ENCODE measurements around the gene TNFRSF13B.
"Not testable (repeated sequence)": the region's sequence is repeated elsewhere in the genome, so short reads cannot be mapped to it uniquely, and the experiment has no call there.

Gene TNFRSF13B

DNA sequence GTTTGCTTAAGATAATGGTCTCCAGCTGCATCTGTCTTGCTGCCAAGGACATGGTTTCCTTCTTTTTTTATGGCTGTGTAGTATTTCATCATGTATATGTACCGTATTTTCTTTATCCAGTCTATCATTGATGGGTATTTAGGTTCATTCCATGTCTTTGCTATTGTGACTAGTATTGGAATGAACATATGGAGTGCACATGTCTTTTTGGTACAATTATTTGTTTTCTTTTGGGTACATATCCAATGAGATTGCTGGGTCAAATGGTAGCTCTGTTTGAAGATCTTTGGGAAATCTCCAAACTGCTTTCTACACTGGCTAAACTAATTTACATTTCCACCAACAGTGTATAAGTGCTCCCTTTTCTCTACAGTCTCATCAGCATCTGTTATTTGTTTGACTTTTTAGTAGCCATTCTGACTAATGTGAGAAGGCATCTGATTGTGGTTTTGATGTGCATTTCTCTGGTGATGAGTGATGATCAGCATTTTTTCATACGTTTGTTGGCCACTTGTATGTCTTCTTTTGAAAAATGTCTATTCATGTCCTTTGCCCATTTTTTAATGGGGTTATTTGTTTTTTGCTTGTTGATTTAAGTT is 66.2 kb downstream of the TNFRSF13B start:
- Histone ChIP-seq H3K9me2 (replicated peaks; ENCODE audit: insufficient read depth, low read length) (no peaks in the 10 kb centered on the region), H3K4me3 (ENCODE audit: insufficient read depth, low read length, poor library complexity, severe bottlenecking) (no peak overlapping the region), H3K27ac (ENCODE audit: low read depth, low read length) (no peak overlapping the region), H3F3A (ENCODE audit: insufficient read depth) (no peaks in the 10 kb centered on the region), H3K36me3 (ENCODE audit: low read length) (no peaks in the 10 kb centered on the region), H3K27me3 (ENCODE audit: low read length) (no peaks in the 10 kb centered on the region), H2AFZ (ENCODE audit: low read depth, low read length, severe bottlenecking) (no peak overlapping the region), H4K20me1 (ENCODE audit: low read depth, low read length) (no peaks in the 10 kb centered on the region), H3K9ac (ENCODE audit: low read length) (no peak overlapping the region), H3K79me2 (ENCODE audit: insufficient read depth, low read length) (no peaks in the 10 kb centered on the region), H3K4me2 (ENCODE audit: low read depth, low read length, poor library complexity, severe bottlenecking) (no peak overlapping the region), H3K9me3 (ENCODE audit: insufficient read depth, low read length) (no peaks in the 10 kb centered on the region)
- TF ChIP-seq CTCF (IDR thresholded peaks at IDR 0.05; ENCODE audit: insufficient read depth, low read length, poor library complexity, severe bottlenecking) (no peak), EZH2phosphoT487 (conservative IDR thresholded peaks at IDR 0.05; ENCODE audit: low read length) (no peak)

DNA sequence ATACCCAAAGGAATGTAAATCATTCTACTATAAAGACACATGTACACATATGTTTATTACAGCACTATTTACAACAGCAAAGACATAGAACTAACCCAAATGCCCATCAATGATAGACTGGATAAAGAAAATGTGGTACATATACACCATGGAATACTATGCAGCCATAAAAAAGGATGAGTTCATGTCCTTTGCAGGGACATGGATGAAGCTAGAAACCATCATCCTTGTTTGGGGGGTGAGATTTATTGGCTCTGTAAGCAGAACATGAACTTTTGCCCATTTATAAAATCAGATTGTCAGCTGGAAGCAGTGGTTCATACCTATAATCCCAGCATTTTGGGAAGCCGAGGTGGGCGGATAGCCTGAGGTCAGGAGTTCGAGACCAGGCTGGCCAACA is 68.8 kb downstream of the TNFRSF13B start:
- not testable (repeated sequence) for H3K79me2 ChIP-seq (ENCODE audit: insufficient read depth, low read length); H3K27me3 ChIP-seq (ENCODE audit: low read length); H3K4me2 ChIP-seq (ENCODE audit: low read depth, low read length, poor library complexity, severe bottlenecking); H3F3A ChIP-seq (ENCODE audit: insufficient read depth); H3K36me3 ChIP-seq (ENCODE audit: low read length); H3K9ac ChIP-seq (ENCODE audit: low read length); H4K20me1 ChIP-seq (ENCODE audit: low read depth, low read length); H2AFZ ChIP-seq (ENCODE audit: low read depth, low read length, severe bottlenecking); H3K9me2 ChIP-seq (replicated peaks; ENCODE audit: insufficient read depth, low read length); H3K4me3 ChIP-seq (ENCODE audit: insufficient read depth, low read length, poor library complexity, severe bottlenecking); H3K27ac ChIP-seq (ENCODE audit: low read depth, low read length); H3K9me3 ChIP-seq (ENCODE audit: insufficient read depth, low read length)

DNA sequence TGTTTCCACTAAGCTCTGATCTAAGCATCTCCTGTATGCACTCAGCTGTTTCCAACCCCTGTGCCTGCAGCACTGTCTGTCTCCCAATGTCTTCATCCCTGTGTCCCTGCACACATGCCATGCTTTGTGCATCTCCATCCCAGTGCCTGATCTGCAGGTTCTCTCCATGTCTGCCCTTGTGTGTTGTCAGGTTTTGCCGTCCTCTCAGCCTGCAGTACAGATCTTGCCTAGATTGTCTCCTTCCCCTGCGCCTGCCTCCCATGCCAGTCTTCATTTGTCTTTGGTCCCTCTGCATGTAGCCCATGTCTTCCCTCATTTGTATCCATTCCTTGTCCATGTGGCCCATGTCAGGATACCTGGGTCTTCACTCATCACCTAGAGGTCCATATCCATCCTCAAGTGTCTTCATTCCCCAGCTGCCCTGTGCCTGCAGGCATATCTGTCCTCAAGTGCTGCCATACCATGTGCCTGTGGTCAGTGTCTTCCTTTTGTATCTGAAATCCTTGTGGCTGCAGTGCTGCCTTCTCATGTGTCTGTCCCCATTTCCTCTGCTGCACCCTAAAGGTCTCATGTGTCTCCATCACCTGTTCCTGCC is 71.5 kb downstream of the TNFRSF13B start:
- Histone ChIP-seq H3F3A (ENCODE audit: insufficient read depth) (no peaks in the 10 kb centered on the region), H3K36me3 (ENCODE audit: low read length) (no peaks in the 10 kb centered on the region), H3K79me2 (ENCODE audit: insufficient read depth, low read length) (no peaks in the 10 kb centered on the region), H3K9ac (ENCODE audit: low read length) (no peak overlapping the region), H3K27me3 (ENCODE audit: low read length) (no peaks in the 10 kb centered on the region), H3K4me2 (ENCODE audit: low read depth, low read length, poor library complexity, severe bottlenecking) (no peak overlapping the region), H3K4me3 (ENCODE audit: insufficient read depth, low read length, poor library complexity, severe bottlenecking) (no peak overlapping the region), H2AFZ (ENCODE audit: low read depth, low read length, severe bottlenecking) (no peak overlapping the region), H3K9me3 (ENCODE audit: insufficient read depth, low read length) (no peaks in the 10 kb centered on the region), H3K27ac (ENCODE audit: low read depth, low read length) (no peak overlapping the region), H3K9me2 (replicated peaks; ENCODE audit: insufficient read depth, low read length) (no peaks in the 10 kb centered on the region), H4K20me1 (ENCODE audit: low read depth, low read length) (no peaks in the 10 kb centered on the region)
- TF ChIP-seq EZH2phosphoT487 (conservative IDR thresholded peaks at IDR 0.05; ENCODE audit: low read length), result no peak
- no peak for TF ChIP-seq CTCF (IDR thresholded peaks at IDR 0.05; ENCODE audit: insufficient read depth, low read length, poor library complexity, severe bottlenecking)

- H3F3A ChIP-seq (ENCODE audit: insufficient read depth); H4K20me1 ChIP-seq (ENCODE audit: low read depth, low read length); H3K9ac ChIP-seq (ENCODE audit: low read length); H2AFZ ChIP-seq (ENCODE audit: low read depth, low read length, severe bottlenecking); H3K9me2 ChIP-seq (replicated peaks; ENCODE audit: insufficient read depth, low read length); H3K27ac ChIP-seq (ENCODE audit: low read depth, low read length); H3K36me3 ChIP-seq (ENCODE audit: low read length); H3K4me3 ChIP-seq (ENCODE audit: insufficient read depth, low read length, poor library complexity, severe bottlenecking); H3K4me2 ChIP-seq (ENCODE audit: low read depth, low read length, poor library complexity, severe bottlenecking); H3K79me2 ChIP-seq (ENCODE audit: insufficient read depth, low read length); H3K9me3 ChIP-seq (ENCODE audit: insufficient read depth, low read length); H3K27me3 ChIP-seq (ENCODE audit: low read length): not testable (repeated sequence)
These were observed 74.6 kb downstream of the TNFRSF13B start for GRCh38 chr17:16897211-16897896.

DNA sequence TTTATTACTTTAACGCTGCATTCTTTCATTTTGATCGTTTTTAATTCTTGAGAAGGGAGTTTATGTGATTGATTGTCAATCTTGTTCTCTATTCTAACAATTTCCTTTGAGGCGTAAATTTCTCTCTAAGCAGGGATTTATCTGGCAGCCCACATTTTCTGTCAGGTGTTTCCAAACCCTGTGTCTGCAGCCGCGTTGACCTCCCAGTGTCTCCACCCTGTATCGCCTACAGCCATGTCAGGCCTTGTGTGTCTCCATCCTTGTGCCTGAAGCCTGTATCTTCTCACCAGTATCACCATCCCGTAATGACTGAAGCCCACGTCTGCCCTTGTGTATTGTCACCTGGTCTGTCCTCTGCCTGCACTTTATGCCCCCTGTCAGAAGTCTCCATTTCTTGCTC is 75.7 kb downstream of the TNFRSF13B start:
- H3K36me3 ChIP-seq (ENCODE audit: low read length); H3K79me2 ChIP-seq (ENCODE audit: insufficient read depth, low read length); H3K4me2 ChIP-seq (ENCODE audit: low read depth, low read length, poor library complexity, severe bottlenecking); H3K9ac ChIP-seq (ENCODE audit: low read length); H3K27ac ChIP-seq (ENCODE audit: low read depth, low read length); H3K9me2 ChIP-seq (replicated peaks; ENCODE audit: insufficient read depth, low read length); H4K20me1 ChIP-seq (ENCODE audit: low read depth, low read length); H3F3A ChIP-seq (ENCODE audit: insufficient read depth); H3K9me3 ChIP-seq (ENCODE audit: insufficient read depth, low read length); H3K27me3 ChIP-seq (ENCODE audit: low read length); H2AFZ ChIP-seq (ENCODE audit: low read depth, low read length, severe bottlenecking); H3K4me3 ChIP-seq (ENCODE audit: insufficient read depth, low read length, poor library complexity, severe bottlenecking): not testable (repeated sequence)

- H2AFZ ChIP-seq (ENCODE audit: low read depth, low read length, severe bottlenecking); H3K9me3 ChIP-seq (ENCODE audit: insufficient read depth, low read length); H3K4me2 ChIP-seq (ENCODE audit: low read depth, low read length, poor library complexity, severe bottlenecking); H3K9me2 ChIP-seq (replicated peaks; ENCODE audit: insufficient read depth, low read length); H3K36me3 ChIP-seq (ENCODE audit: low read length); H3F3A ChIP-seq (ENCODE audit: insufficient read depth); H3K4me3 ChIP-seq (ENCODE audit: insufficient read depth, low read length, poor library complexity, severe bottlenecking); H3K27ac ChIP-seq (ENCODE audit: low read depth, low read length); H3K27me3 ChIP-seq (ENCODE audit: low read length); H3K9ac ChIP-seq (ENCODE audit: low read length); H3K79me2 ChIP-seq (ENCODE audit: insufficient read depth, low read length); H4K20me1 ChIP-seq (ENCODE audit: low read depth, low read length): not testable (repeated sequence)
These were observed 78.4 kb downstream of the TNFRSF13B start for GRCh38 chr17:16893527-16893926.

All from SU-DHL-6 (cell line).